ENCODE measurements around the gene SCRN2. TPM values are rescaled to one million over a fixed set of nuclear protein-coding genes. Genes with fewer than 3 reads are reported as not detected.

Gene SCRN2
- total and polyA plus RNA-seq, 8 donors: 26.4 to 47.7 (median 39.0) TPM

DNA sequence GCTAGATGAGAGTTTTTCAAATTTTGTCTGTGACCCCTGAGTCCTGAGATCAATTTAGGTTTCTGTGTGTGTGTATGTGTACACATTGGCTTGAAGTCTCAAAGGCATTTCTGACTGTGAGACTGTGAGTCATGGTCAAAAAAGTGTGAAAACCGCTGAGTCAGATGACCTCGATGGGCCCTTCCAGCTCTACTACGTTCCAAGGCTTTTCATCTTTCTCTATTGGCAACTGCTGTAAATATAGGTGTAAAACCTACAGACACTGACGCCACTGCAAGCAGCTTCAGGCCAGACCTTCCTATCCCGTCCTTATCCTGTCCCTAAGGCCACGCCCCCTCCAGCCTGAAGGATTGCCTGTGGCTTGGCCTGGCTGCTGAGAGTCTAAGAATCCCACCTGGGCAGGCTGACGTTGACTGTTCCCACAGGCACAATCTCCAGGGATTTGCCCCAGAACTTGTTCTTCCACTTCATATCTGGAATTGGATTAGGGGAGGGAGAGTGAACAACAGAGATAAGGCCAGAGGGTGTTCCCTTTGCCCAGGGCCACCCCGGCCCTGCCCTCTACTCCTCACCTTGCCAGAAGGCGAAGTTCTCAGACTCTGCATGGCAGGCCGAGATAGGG lies 30.8 kb downstream of the SCRN2 start:
- TF ChIP-seq, protein P1, sequence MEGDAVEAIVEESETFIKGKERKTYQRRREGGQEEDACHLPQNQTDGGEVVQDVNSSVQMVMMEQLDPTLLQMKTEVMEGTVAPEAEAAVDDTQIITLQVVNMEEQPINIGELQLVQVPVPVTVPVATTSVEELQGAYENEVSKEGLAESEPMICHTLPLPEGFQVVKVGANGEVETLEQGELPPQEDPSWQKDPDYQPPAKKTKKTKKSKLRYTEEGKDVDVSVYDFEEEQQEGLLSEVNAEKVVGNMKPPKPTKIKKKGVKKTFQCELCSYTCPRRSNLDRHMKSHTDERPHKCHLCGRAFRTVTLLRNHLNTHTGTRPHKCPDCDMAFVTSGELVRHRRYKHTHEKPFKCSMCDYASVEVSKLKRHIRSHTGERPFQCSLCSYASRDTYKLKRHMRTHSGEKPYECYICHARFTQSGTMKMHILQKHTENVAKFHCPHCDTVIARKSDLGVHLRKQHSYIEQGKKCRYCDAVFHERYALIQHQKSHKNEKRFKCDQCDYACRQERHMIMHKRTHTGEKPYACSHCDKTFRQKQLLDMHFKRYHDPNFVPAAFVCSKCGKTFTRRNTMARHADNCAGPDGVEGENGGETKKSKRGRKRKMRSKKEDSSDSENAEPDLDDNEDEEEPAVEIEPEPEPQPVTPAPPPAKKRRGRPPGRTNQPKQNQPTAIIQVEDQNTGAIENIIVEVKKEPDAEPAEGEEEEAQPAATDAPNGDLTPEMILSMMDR (IDR thresholded peaks at IDR 0.05): no peak
- peaks cover 0 to 80% of the 10 kb centered on the region in 2 donors for H3K36me3 ChIP-seq
- ATAC-seq (peak; percentile 83), DNase-seq (peak in 3 of 4 donors; percentile 24 to 82 (median 76))
- H3K4me1 ChIP-seq: peaks cover 0 to 10% of the 10 kb centered on the region in 2 donors
- no peak overlapping the region for H3K4me3 ChIP-seq
- intact Hi-C loops (cut with DNase I): no loop called here
- peak overlapping the region; percentile 26 to 43 for H3K27ac ChIP-seq
- no peaks in the 10 kb centered on the region for H3K27me3 ChIP-seq
- no peaks in the 10 kb centered on the region for H3K9me3 ChIP-seq

DNA sequence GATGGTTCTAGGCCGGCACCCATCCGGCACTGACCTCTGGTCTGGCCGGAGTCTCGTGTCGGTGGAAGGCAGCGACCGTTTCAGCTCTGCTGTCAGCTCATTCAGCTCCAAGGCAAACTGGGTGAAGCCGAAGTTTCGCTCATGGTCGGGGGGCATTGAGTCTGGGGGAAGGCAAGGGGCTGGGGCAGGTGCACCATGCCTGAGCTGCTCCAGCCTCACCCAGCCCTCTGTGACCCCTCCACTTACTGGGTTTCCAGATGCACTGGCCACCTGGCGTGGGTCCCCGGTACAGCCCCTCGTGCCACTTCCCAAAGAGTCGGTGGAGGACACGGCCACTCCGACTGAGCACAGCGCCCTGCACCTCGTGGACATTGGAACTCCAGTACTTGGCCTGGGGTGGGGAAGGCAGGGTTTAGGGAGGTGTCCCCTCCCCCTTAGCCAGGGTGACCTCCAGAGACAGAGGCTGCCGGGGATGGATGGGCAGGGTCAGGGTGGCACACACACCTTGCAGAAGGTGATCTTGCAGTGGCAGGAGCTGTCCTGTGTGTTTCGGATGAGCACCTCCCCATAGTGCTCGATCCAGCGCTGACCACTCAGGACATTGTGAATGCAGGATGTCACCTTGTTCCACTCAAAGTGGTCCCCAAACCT lies 32.1 kb downstream of the SCRN2 start:
- no peaks in the 10 kb centered on the region for H3K27me3 ChIP-seq
- DNase-seq: no peak
- H3K4me1 ChIP-seq: peaks cover 0 to 10% of the 10 kb centered on the region in 2 donors
- no peak overlapping the region for H3K27ac ChIP-seq
- H3K4me3 ChIP-seq: no peak overlapping the region
- peaks cover 0 to 66% of the 10 kb centered on the region in 2 donors for H3K36me3 ChIP-seq
- TF ChIP-seq, protein P1 (IDR thresholded peaks at IDR 0.05): no peak
- ATAC-seq: no peak
- intact Hi-C loops (cut with DNase I): no loop called here
- H3K9me3 ChIP-seq: no peaks in the 10 kb centered on the region

DNA sequence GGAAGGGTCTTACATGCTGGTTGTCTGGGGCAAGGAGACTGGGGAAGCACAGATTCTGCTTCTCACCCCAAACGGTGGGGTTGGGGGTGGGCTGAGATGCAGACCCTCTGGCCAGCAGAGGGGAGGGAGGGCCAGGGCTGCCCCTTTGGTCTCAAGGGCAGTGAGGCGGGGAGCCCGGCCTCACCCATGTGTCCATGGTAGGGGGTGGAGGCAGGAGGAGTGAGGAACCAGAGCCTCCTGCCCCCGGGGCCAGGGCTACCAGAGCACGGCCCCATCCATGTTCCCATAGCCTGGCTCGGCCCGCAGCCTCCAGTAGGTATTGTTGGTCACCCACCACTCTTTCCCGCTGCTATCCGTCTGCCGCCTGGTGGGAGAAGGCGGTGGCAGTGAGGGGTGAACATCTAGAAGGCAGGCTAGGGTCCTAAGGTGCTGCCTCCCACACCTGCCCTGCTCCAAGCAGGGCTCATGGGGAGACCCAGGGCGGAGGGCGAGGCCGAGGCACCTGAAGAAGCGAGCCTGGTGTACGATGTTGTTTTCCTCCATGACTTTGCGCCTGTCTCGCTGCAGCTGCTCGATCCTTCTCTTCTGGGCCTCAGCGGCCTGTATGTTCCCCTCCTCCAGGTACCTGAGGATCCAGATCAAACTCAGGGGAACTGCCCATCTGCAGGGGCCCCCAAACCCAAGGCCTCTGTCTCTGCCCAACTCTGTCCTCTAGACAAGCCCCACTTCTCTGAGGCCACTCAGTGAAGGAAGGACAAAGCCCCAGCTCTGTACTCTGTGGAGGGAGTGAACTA lies 32.8 kb downstream of the SCRN2 start:
- no peak for ATAC-seq
- Histone ChIP-seq H3K36me3 (peaks cover 0 to 59% of the 10 kb centered on the region in 2 donors), H3K9me3 (no peaks in the 10 kb centered on the region), H3K27me3 (no peaks in the 10 kb centered on the region), H3K27ac (no peak overlapping the region), H3K4me1 (peaks cover 0 to 10% of the 10 kb centered on the region in 2 donors), H3K4me3 (no peak overlapping the region)
- DNase-seq: no peak
- TF ChIP-seq, protein P1 (IDR thresholded peaks at IDR 0.05): no peak
- intact Hi-C loops (cut with DNase I): no loop called here

- H3K27me3 ChIP-seq: no peaks in the 10 kb centered on the region
- DNase-seq (no peak), ATAC-seq (no peak)
- intact Hi-C loops (cut with DNase I): no loop called here
- no peak overlapping the region for H3K4me3 ChIP-seq
- H3K27ac ChIP-seq: no peak overlapping the region
- TF ChIP-seq, protein P1 (IDR thresholded peaks at IDR 0.05): no peak
- H3K4me1 ChIP-seq: peaks cover 0 to 10% of the 10 kb centered on the region in 2 donors
- no peaks in the 10 kb centered on the region for H3K9me3 ChIP-seq
- H3K36me3 ChIP-seq: peaks cover 0 to 51% of the 10 kb centered on the region in 2 donors
Measured at GRCh38 chr17:47807421-47807820, 33.7 kb downstream of the SCRN2 start.

DNA sequence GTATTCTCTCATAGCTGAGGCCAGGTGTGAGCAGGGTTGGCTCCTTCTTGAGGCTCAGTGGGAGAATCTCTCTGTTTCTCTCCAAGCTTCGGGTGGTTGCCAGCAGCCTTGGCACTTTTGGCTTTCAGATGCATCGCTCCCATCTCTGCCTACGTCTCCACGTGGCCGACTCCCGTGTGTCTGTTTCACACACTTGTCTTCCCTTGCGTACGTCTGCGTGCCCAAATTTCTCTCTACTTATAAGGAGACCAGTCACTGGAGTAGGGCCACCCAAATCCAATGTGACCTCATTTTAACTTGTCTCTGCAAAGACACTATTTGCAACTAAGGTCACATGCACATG lies 34.2 kb downstream of the SCRN2 start:
- H3K9me3 ChIP-seq: no peaks in the 10 kb centered on the region

More for the DNA sequence above, 34.2 kb downstream of the SCRN2 start:
- Histone ChIP-seq H3K36me3 (peaks cover 0 to 47% of the 10 kb centered on the region in 2 donors), H3K27ac (no peak overlapping the region), H3K4me3 (no peak overlapping the region), H3K4me1 (peaks cover 0 to 10% of the 10 kb centered on the region in 2 donors), H3K27me3 (no peaks in the 10 kb centered on the region)
- ATAC-seq (no peak), DNase-seq (no peak)
- TF ChIP-seq, protein P1 (IDR thresholded peaks at IDR 0.05): no peak
- intact Hi-C loops (cut with DNase I): no loop called here
